OCI-LY7 (cell line): ENCODE results near the gene RPL3.

Experiments used
- CTCF ChIP-seq: fragments of 200-600 bp; sonication (generic); conservative IDR thresholded peaks from 2 replicates; pipeline ENCODE4 v1.5.1; 2014; ENCODE audit warnings: mild to moderate bottlenecking, antibody characterized with exemption, low read length, moderate library complexity, mixed read lengths
- EZH2phosphoT487 ChIP-seq: fragments of 200-600 bp; sonication (generic); IDR thresholded peaks from 2 replicates; pipeline ENCODE4 v1.6.1; 2018; ENCODE audit warnings: low read depth, borderline replicate concordance, mild to moderate bottlenecking, mixed run types, antibody characterized with exemption, low read length, moderate library complexity, mixed read lengths

- no peak for TF ChIP-seq CTCF
- TF ChIP-seq EZH2phosphoT487: no peak
These were observed 16.1 kb downstream of the RPL3 start for GRCh38 chr22:39303358-39303757.
